NCI-H748 (cell line): ENCODE measurements around the gene SLC6A5.
"Not testable (repeated sequence)": the region's sequence is repeated elsewhere in the genome, so short reads cannot be mapped to it uniquely, and the experiment has no call there.

Experiments used
- DNase-seq: peaks from one replicate; lab custom pipeline; 2025; ENCODE audit not compliant: unreplicated experiment; lab: John Stamatoyannopoulos, UW

The SLC6A5 gene

GRCh38 chr11:20599221-20600019 lies at the start of gene SLC6A5:
Gene SLC6A5 (plus strand): TSS chr11:20599608. CDS start chr11:20599673, 65 bp downstream.
- no peak for DNase-seq

DNA sequence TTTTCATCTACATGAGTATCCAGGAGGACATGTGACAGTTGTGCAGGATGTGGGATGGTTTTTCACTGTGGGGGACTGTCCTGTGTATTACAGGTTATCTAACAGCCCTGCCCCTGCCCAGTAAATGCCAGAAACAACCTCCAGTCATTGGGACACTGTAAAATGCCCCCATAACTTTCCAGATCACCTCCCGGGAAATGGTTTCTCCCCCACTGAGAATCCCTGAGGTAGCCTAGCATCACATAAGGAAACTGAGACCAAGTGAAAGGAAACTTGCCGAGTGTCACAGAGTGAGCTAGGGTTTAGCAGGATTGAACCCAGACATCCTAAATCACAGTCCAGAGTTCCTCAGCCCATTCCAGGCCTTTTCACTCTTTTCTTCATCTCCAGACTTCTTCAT lies 48.3 kb upstream of the SLC6A5 start:
- no peak for DNase-seq

DNA sequence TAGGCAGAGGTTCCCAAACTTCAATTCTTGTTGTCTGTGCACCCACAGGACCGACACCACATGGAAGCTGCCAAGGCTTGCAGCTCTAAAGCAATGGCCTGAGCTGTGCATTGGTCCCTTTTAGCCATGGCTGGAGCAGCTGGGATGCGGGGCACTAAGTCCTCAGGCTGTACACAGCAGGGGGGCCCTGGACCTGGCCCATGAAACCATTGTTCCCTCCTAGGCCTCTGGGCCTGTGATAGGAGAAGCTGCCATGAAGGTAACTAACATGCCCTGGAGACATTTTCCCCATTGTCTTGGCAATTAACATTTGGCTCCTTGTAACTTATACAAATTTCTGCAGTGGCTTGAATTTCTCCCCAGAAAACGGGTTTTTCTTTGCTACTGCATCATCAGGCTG lies 43.6 kb upstream of the SLC6A5 start:
- DNase-seq = no peak

DNA sequence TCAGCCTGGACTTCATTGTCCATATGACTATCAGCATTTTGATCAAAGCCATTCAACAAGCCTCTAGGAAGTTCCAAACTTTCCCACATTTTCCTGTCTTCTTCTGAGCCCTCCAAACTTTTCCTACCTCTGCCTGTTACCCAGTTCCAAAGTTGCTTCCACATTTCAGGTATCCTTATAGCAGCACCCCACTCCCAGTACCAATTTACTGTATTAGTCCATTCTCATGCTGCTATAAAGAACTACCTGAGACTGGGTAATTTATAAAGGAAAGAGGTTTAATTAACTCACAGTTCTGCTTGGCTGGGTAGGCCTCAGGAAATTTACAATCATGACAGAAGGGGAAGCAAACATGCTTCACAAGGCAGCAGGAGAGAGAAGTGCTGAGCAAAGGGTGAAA lies 43.0 kb upstream of the SLC6A5 start:
- not testable (repeated sequence) for DNase-seq

GRCh38 chr11:20558741-20559140 lies 40.7 kb upstream of the SLC6A5 start:
- DNase-seq = no peak

DNA sequence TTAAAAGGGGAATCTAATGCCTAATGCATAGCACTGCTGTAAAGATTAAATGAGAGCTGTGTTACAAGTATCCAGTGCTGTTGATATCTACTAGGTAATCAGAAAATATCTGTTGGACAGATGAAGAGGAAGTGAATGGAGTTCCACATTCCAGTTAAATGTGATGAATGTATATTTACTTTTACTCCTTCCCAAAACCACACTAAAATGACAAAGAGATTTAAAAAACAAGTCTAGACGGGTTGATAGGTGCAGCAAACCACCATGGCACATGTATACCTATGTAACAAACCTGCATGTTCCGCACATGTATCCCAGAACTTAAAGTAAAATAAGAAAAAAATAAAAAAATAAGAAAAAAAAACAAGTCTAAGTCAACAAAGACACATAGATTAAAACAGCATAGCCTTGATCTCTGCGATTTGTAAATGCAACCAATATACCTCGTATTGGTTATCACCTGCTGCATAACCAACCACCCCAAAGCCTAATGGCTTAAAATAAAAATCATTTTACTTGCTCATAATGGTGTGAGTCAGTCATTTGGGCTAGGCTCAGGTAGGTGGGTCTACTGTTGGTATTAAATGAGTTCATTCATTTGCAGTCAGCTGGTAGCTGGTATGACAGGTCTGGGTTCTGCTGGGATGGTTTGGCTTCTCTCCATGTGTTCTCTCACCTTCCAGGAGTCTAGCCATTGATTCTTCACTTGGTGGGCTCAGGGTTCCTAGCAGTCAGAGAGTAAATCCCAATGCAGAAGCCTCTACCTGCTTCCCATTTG lies 39.7 kb upstream of the SLC6A5 start:
- no peak for DNase-seq

DNA sequence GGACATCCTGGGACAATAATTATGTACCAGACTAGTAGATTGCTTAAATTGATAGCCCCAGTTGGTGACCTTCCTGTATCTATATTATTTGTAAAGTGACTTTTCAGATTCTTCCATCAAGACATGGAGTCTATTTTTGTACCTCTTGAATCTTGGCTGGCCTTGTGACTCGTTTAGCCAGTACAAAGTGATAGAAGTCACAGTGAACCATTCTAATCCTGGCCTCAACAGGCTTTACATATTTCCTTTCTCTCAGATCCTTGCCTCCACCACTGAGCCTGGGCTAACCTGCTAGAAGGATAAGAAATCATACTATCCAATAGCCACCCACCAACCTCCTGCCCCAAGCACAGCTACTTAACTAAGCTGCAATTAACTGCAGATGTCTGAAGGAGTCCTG lies 37.5 kb upstream of the SLC6A5 start:
- no peak for DNase-seq

- DNase-seq = no peak
Observed at GRCh38 chr11:20563866-20564265, 35.5 kb upstream of the SLC6A5 start.

DNA sequence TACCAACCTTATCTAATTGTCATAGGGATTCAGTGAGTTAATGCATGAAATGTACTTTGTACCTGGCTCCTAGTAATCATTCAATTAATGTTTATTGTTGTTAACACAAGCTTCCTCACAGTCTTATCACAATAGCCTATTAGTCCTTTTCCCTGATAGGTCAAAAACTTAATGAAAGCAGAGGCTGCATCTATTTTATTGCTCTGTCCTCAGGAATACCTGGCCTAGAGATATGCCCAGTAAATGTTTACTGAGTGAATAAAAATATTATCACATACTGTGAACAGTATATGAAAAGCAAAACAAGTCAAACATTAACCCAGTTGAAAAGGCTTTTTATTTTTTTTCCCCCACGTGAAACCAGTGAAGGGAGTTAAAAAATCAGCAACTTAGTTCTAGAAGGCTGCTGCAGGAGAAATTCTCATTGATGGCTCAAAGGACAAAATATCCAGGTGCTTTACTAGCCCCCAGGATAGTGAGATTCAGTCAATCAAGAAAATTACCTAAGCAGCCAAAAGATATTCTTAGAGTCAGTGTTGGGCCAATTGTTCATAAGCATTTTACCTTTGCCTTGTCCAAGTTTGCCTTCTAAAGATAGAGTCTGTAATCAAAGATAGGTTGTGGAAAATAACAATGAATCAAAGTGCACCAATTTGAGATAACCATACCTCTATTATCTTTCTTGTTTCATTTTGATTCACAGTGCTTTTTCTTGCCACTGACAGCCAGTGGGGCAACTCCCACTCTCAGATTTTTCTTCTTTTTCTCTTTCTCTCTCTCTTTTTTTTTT lies 34.4 kb upstream of the SLC6A5 start:
- DNase-seq = no peak

DNA sequence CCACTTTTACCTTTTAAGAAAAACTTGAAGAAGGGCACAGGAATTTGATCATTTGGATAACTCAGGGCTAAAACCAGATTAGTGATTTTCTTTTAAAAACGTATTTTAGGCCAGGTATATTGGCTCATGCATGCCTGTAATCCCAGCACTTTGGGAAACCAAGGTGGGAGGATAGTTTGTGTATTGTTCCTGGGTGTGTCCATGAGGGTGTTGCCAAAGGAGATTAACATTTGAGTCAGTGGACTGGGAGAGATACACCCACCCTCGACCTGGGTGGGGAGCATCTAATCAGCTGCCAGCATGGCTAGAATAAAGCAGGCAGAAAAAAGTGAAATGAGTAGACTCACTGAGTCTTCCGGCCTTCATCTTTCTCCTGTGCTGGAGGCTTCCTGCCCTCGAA lies 33.3 kb upstream of the SLC6A5 start:
- not testable (repeated sequence) for DNase-seq

- no peak for DNase-seq
Observed at GRCh38 chr11:20566591-20567434, 32.6 kb upstream of the SLC6A5 start.

DNA sequence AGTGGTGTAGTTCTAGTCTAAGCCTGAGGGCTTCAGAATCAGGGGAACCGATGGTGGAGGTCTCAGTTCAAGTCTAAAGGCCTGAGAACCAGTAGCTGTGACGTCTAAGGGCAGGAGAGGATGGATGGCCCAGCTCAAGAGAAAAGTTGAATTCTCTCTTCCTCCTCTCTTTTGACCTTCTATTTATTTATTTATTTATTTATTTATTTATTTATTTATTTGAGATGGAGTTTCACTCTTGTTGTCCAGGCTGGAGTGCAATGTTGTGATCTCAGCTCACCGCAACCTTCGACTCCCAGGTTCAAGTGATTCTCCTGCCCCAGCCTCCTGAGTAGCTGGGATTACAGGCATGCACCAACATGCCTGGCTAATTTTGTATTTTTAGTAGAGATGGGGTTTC lies 19.7 kb upstream of the SLC6A5 start:
- not testable (repeated sequence) for DNase-seq

GRCh38 chr11:20583201-20583600 lies 16.2 kb upstream of the SLC6A5 start:
- no peak for DNase-seq

DNA sequence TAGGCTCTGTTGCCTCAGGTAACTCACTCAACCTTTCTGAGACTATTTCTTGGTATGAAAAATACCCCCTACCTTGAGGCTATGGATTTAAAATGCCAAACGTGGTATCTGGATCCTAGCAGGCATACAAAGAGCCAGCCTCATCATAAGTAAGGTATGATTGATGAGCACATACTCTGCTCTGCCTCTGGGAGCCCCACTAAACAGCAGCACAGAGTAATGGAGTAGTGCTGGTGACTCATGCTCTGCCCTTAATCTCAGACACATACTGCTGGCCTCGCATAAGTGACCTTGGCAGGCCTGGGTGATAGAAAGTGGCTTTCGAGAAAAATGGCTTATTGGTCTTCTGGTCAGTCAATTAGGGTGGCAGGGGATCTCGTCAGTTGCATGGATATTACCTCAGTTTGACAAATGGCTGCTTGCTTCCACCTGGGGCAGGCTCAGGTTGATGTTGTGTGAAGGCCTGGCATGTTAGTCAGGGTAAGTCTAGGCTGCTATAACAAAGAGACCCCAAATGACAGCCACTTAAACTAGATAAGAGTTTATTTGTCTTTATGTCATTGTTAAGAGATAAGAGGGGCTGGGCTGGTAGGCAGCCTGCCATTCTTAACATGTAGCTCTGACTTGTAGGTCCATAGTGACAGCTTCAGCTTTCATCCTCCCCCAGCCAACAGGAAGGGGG lies 15.2 kb upstream of the SLC6A5 start:
- no peak for DNase-seq

DNA sequence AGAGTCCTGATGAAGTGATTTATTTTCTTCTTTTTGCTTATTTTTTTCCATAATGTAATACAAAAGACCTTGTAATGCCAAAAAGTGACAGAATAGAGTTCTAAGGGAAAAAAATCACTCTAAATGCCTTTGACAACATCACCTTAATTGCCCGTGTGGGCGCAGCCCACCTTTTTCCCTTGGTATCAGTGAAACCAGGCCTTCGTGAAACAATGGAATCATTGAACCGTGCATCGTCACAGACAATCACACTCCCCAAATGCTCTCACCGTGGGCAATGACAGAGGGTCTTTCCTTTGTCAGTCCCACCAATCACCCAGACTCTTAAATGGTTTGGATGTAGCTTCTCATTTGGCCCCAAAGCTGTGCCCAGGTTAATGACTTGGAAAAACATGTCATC lies 9.6 kb upstream of the SLC6A5 start:
- DNase-seq = peak; percentile 89

- peak; percentile 13 for DNase-seq
Observed at GRCh38 chr11:20590381-20590780, 9.0 kb upstream of the SLC6A5 start.

DNA sequence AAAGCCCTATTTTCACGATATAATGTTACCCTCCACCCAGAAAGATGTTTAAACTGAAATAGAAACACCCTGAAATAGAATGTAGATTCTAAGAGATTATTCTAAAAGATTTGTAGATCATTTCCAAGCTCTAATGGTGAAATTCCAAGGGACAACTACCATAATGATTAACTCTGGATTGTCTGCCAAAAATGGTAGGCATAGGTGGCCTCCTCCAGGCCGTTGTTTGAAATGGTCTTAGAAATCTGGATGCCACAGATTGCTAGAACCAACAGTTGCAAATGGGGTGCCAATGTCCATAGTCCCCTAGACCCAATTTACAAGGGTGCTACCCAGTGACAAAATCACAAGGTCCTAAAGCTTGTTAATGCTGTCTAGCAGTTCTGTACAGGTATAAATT lies 6.7 kb upstream of the SLC6A5 start:
- no peak for DNase-seq

- DNase-seq = no peak
Observed at GRCh38 chr11:20594274-20595061, 4.9 kb upstream of the SLC6A5 start.

GRCh38 chr11:20595101-20595500 lies 4.3 kb upstream of the SLC6A5 start:
- no peak for DNase-seq
